NK-92 treated with Interleukin-12 subunit alpha and Interleukin-12 subunit beta, amount 100 ng/mL, for 24 hours (cell line): ENCODE data around the gene GMDS.
"Not testable (repeated sequence)": the region's sequence is repeated elsewhere in the genome, so short reads cannot be mapped to it uniquely, and the experiment has no call there.

Experiments
- DNase-seq: peaks from one replicate; lab custom pipeline; 2025; lab: John Stamatoyannopoulos, UW

The GMDS gene

GRCh38 chr6:1679688-1680068 lies 565.7 kb downstream of the GMDS start:
- no peak for DNase-seq

GRCh38 chr6:1679031-1679687 lies 566.2 kb downstream of the GMDS start:
- DNase-seq, result no peak

- DNase-seq, result no peak
These were observed 567.2 kb downstream of the GMDS start for GRCh38 chr6:1678201-1678600.

GRCh38 chr6:1672379-1672778 lies 573.0 kb downstream of the GMDS start:
- DNase-seq, result no peak

GRCh38 chr6:1670711-1671462 lies 574.5 kb downstream of the GMDS start:
- DNase-seq, result no peak

- DNase-seq, result no peak
These were observed 575.4 kb downstream of the GMDS start for GRCh38 chr6:1669996-1670395.

- DNase-seq, result not testable (repeated sequence)
These were observed 576.9 kb downstream of the GMDS start for GRCh38 chr6:1668456-1668855.

- no peak for DNase-seq
These were observed 577.6 kb downstream of the GMDS start for GRCh38 chr6:1667805-1668175.

GRCh38 chr6:1667012-1667804 lies 578.2 kb downstream of the GMDS start:
- DNase-seq, result no peak

GRCh38 chr6:1665214-1665613 lies 580.2 kb downstream of the GMDS start:
- DNase-seq, result no peak

GRCh38 chr6:1664329-1664728 lies 581.1 kb downstream of the GMDS start:
- DNase-seq, result no peak

- DNase-seq, result no peak
These were observed 581.9 kb downstream of the GMDS start for GRCh38 chr6:1663511-1663910.

GRCh38 chr6:1662534-1662933 lies 582.9 kb downstream of the GMDS start:
- no peak for DNase-seq

GRCh38 chr6:1659816-1660215 lies 585.6 kb downstream of the GMDS start:
- no peak for DNase-seq

- no peak for DNase-seq
These were observed 587.0 kb downstream of the GMDS start for GRCh38 chr6:1658212-1659005.

- DNase-seq, result no peak
These were observed 587.6 kb downstream of the GMDS start for GRCh38 chr6:1657771-1658165.

GRCh38 chr6:1657116-1657770 lies 588.2 kb downstream of the GMDS start:
- no peak for DNase-seq

GRCh38 chr6:1654054-1654453 lies 591.4 kb downstream of the GMDS start:
- DNase-seq, result no peak

GRCh38 chr6:1652842-1653241 lies 592.6 kb downstream of the GMDS start:
- no peak for DNase-seq

- no peak for DNase-seq
These were observed 594.0 kb downstream of the GMDS start for GRCh38 chr6:1651362-1651761.

GRCh38 chr6:1645466-1646185 lies 599.8 kb downstream of the GMDS start:
- no peak for DNase-seq
